NCI-H510A treated with DMSO at 0.1 percent for 48 hours (cell line): ENCODE data around the gene OGFOD3.
"Not testable (repeated sequence)": the region's sequence is repeated elsewhere in the genome, so short reads cannot be mapped to it uniquely, and the experiment has no call there.

ENCODE experiments used
- DNase-seq: peaks from one replicate; lab custom pipeline; 2025; lab: John Stamatoyannopoulos, UW

OGFOD3 gene

DNA sequence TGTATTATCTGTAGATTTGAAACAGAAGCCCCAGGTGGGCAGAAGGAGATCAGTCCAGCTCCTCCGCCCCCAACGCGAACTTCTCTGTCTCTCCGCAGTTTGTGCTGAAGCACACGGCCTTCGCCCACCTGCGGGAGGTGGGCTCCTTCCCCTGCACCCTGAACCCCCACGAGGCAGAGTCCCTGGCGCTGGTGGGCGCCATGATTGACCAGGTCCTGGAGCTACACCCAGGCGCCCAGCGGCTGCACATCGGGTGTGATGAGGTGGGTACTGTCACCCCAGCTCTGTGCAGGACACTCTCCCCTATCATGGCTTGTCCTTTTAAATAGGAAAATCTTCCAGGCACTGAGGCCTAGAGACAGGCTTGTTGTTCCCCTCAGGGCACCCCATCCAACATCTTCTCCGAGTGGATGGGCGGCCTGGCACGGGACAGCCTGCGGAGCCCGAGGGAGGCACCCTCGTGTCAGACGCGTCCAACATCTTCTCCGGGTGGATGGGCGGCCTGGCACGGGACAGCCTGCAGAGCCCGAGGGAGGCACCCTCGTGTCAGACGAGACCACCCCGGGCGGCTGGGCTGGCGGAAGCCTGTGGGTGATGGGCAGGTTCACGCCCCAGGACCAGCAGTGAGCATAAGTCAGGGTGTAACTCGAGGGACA lies 15.3 kb upstream of the OGFOD3 start:
- DNase-seq: no peak

- DNase-seq: no peak
These were observed 13.6 kb upstream of the OGFOD3 start for GRCh38 chr17:82432017-82432416.

DNA sequence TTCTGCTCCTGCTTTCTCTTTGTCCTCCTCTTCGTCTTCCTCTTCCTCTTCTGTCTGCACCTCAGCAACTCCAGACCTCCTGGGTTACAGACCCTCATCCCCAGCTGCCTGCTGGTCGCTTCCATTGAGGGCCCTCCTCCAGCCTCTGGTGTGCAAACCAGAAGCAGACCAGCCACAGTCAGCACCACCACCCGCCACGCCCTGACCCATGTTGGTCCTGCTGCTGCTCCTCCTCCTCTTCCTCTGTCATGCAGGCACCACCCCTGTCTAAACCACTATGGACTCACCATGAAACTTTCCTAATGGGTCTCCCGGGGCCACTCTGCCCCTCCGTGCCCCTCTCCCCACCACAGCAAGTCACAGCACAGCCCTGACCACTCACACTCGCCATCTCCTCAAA lies 11.4 kb upstream of the OGFOD3 start:
- DNase-seq: no peak

GRCh38 chr17:82428546-82428945 lies 10.2 kb upstream of the OGFOD3 start:
- DNase-seq: no peak

- no peak for DNase-seq
These were observed 6.4 kb upstream of the OGFOD3 start for GRCh38 chr17:82424863-82425159.

DNA sequence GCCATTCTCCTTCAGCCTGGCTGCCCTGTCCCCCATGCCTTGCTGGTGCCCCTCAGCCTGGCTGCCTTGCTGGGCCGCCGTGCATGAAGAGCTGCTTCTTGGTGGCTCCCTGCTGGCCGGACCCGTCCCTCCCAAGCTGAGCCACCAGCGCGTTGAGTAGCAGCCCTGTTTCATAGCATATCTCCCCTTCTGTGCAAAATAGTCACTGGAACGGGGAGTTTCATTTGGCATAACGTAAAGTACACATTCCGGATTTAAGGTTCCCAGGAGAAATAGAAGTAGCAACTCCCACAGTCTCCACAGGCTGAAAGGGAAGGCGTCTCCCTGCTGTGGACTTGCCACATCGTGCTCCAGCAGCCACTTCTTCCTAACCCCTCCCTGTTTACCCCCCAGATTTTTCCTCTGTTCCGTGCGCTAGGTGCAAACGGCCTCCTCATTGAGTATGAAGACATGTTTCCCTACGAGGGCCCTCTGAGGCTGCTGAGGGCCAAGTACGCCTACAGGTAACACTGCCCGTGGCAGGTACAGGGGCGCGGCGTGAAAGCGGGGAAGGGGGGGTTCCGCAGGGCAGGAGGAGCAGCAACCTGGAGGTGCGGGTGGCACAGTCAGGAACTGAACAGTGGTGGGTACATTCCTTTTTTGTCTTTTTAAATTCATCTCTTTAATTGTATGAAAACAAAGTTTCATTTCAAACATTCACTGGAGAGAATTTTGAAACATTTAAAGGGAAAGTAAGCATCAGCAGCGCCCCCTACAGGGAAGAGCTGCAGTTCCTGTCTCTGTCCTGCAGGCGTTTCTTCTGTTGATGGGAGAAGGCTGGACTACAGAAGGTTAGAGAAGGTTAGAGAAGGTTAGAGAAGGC lies 5.8 kb upstream of the OGFOD3 start:
- DNase-seq: no peak

DNA sequence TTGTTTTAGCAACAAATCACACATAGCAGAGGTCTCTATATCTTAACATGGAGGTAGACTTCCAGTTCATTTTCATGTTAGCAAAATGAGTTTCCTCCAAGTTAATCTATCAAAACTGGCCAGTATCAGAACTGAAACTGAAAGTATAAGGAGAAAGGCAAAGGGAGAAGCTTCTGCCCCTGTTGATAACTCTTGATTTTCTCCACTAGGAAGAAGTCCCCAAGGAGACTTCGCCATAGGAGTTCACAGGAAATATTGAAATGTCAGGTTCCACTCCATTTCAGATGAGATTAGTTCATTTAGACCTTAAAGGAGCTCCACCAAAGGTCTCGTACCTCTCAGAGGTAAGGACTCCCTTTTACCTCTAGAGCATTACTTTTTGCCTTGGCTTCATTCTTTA lies 1.2 kb upstream of the OGFOD3 start:
- DNase-seq: no peak

DNA sequence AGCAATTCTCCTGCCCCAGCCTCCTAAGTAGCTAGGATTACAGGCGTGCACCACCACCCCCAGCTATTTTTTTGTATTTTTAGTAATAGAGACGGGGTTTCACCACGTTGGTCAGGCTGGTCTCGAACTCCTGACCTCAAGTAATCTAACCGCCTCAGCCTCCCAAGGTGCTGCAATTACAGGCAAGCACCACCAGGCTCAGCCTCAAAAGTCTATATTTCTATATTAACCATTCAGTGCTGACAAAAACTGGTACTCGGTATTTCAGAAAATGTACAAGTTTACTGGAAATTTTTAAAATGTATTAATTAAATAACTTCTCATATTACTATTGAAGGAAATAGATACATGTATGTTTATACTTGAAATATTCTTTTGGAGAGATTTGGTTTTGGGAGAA lies 1.6 kb downstream of the OGFOD3 start:
- no peak for DNase-seq

DNA sequence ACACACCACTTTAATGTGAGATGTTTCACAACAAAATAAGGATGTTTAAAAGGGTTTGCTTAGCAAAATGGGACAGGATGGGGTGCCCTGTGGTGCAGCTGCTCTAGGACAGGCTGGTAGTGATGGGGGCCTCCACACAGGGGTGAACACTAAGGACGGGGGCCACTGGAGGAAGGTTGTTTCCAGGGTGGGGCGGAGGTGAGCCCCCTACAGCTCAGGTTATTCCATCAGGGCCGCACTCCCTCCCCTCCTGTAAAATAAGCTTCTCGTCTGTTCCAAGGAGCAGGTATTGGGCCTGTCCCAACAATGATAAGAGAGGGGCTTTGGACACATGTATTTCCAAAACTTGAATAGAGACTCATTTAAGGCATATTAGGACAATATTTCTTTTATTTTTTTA lies 2.1 kb downstream of the OGFOD3 start:
- no peak for DNase-seq

GRCh38 chr17:82415786-82416185 lies 2.6 kb downstream of the OGFOD3 start:
- DNase-seq: no peak

GRCh38 chr17:82415336-82415735 lies 3.0 kb downstream of the OGFOD3 start:
- no peak for DNase-seq

GRCh38 chr17:82414548-82415281 lies 3.7 kb downstream of the OGFOD3 start:
- peak; percentile 45 for DNase-seq

DNA sequence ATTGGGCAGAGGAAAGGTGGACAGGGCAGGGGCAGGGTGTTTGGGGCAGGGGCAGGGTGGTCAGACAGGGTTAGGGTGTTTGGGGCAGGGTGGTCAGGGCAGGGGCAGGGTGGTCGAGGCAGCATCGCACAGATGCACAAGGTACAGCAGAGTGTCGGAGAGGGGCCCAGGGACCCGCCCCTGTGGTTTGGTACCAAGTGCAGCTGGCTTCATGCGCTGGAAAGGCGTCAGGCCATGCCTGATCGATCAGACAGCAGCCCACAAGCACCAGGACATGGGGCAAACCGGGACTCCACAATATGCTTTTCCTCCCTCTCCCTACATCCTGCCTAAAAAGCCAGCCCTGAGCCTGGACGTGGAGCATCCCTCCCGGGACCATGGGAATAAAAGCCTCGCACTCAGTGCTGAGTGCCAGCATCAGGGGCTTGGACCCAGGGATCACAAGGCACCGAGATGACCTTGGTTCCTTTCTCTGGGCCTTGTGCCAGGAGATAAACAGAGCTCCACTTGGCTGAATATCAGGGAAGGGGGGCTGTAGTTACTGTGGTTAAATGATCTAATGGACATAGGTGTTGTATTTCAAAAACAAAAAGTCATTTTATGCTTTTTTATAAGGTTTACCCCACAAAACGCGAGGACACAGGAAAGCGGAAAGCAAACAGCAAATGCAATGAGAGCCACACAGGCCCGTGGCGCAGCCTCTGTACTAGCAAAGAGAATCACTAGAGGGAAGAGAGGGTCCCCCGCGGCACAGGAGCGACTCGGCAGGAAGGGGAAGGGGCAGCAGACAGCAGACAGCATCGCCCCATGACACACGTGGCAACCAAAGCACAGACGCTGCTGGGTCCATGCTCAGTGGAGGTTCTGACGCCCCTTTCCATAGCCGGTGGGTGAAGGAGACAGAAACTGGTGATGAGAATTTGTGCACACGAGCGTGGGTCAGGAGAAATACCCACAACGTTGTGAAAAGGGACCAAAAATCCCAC lies 5.6 kb downstream of the OGFOD3 start:
- peak; percentile 34 for DNase-seq

- DNase-seq: not testable (repeated sequence)
These were observed 6.3 kb downstream of the OGFOD3 start for GRCh38 chr17:82412081-82412480.

DNA sequence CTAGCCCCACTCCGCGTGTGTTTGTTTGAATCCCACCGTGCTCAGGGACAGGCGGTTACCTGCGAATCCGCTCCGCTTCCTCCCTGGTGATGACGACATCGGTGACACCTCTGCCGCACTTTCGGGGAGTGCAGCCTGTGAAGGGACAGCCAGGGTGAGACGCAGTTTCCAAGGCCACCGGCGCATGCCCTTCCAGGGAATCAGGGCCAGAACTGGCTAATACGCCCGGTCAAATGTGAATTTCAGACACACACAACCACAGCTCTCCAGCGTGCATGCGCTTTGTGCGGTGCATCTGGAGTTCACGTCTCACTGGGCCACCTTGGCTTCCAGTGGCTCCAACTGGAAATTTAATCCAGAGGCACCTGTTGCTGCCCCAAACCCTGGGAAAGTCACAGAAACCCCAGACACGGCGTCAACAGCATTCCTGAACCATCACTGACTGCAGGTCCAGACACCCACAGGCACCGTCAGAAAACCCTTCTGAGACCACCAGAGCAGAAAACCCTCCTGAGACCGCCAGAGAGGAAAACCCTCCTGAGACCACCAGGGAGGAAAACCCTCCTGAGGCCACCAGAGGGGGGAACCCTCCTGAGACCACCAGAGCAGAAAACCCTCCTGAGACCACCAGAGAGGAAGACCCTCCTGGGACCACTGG lies 6.9 kb downstream of the OGFOD3 start:
- DNase-seq: no peak

DNA sequence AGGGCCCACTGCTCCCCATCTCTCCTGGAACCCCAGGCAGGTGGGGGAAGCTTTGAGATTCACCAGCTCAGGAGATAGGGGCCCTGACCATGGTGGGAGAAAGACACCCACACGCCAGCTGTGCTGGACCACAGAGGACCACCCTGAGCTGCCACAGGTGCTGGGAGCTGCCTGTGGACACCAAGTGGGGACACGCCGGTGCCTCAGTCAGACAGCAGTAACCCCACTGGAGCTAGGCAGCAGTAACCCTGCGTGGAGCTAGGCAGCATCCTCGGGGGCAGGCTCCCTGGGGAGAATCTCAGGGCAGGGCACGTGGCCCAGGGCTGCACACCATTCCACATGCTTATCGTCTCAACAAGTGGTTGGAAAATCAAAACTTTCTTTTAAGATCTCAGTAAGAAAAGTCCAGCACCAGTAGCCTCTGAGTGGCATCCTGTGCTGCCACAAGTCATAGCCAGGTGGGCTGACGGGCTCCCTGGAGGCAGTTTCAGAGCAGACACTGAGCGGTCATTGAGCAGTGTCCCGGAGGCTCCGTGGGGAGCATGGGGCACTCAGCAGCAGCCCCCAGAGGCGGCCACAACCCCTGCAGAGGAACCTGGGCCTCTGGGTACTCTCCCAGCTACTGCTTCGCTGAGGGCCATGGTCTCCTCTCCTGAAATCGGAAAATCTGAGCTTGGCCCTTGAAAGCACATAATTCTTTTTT lies 8.2 kb downstream of the OGFOD3 start:
- DNase-seq: no peak

- DNase-seq: no peak
These were observed 9.5 kb downstream of the OGFOD3 start for GRCh38 chr17:82408938-82409318.

DNA sequence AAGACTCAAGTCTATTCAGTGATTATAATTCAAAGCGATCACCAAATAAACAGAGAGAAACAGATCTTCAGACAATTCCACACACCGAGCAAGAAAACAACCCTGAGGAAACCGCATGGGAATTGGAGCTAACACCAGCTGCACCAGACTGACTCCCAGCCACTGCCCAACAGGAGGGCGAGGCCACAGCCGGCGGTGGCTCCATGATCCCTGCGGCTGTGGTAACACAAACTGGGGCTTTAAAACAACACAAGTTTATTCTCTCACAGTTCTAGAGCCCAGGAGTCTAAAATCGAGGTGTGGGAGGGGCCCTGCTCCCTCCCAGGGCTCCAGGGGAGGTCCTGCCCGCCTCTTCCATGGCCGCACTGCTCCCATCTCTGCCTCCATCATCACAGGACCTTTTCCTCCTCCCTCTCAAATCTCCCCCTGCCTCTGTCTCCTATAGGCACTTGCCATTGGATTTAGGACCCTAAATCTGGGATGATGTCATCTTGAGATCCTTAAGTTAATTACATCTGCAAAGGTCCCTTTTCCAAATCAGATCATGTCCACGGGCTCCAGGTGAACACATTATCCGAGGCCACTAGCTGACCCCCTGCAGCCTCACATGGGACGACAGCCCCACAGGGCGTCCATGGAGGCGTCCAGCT lies 10.0 kb downstream of the OGFOD3 start:
- DNase-seq: no peak

DNA sequence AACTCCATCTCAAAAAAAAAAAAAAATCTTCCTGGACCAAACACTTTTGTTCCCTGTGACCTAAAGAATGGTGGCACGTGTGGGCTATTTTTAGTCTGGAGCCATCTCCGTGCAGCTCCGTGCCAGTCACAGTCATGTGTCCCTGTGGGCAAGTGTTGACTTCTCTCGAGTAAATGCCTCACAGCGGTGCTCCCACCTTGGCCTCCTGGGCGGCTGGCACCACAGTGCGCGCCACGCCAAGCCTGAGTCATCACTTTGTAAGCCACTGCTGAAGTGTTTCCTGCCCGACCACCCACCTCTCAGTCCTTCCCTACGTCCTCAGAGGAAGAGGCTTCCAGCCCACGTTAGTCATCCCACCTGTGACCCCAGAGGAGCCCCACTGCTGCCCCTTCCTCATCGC lies 11.1 kb downstream of the OGFOD3 start:
- no peak for DNase-seq

GRCh38 chr17:82406131-82406671 lies 12.2 kb downstream of the OGFOD3 start:
- no peak for DNase-seq
